ENCODE data around the gene RHOXF2.
"Not testable (repeated sequence)": the region's sequence is repeated elsewhere in the genome, so short reads cannot be mapped to it uniquely, and the experiment has no call there.

The RHOXF2 gene, protein sequence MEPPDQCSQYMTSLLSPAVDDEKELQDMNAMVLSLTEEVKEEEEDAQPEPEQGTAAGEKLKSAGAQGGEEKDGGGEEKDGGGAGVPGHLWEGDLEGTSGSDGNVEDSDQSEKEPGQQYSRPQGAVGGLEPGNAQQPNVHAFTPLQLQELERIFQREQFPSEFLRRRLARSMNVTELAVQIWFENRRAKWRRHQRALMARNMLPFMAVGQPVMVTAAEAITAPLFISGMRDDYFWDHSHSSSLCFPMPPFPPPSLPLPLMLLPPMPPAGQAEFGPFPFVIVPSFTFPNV

DNA sequence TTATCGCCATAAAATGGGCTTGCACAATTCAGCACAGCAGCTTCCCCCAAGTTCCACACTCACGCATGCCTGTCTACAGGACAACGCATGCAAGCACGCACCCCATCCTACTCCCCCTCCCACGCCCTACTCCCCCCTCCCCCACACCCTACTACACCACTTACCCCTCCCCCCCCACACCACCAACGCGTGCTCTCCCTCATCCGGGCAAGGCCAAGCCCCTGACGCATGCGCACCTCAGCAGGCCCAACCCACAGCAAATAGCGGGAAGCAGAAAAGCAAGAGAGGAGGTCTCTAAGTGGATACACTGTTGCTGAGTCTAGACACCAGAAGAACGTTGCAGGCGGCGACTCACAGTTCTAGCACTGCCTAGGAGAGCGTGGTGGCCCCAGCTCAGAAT lies at the start of gene RHOXF2:
Gene RHOXF2 (plus strand): TSS at position 301 of the 400 bp plus-strand sequence. CDS start 138 bp downstream, outside the sequence.
- DNase-seq; intact Hi-C loops (cut with DNase I; ENCODE audit: low total_unique reads): not testable (repeated sequence)

DNA sequence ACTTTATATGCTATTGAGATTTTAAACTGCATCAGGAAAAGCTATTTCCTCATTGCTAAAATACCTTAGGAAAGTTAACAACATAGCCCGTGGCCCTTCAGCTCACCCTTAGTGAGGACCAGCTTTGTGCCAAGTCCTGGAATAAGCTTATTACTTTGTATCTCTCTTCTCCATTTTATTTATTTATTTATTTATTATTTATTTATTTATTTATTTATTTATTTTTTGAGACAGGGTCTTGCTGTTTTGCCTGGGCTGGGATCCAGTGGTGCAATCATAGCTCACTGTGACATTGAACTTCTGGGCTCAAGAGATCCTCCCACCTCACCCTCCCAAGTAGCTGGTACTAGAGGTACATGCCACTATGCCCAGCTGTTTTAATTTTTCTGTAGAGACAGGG lies 49.0 kb upstream of the RHOXF2 start:
- H3K4me1 ChIP-seq = no peaks in the 10 kb centered on the region
- H3K36me3 ChIP-seq = no peaks in the 10 kb centered on the region
- no peak for DNase-seq
- no peak overlapping the region for H3K4me3 ChIP-seq
- H3K27me3 ChIP-seq = no peaks in the 10 kb centered on the region
- intact Hi-C loops (cut with DNase I; ENCODE audit: low total_unique reads) = no loop called here
- no peaks in the 10 kb centered on the region for H3K9me3 ChIP-seq
- TF ChIP-seq, protein P1, sequence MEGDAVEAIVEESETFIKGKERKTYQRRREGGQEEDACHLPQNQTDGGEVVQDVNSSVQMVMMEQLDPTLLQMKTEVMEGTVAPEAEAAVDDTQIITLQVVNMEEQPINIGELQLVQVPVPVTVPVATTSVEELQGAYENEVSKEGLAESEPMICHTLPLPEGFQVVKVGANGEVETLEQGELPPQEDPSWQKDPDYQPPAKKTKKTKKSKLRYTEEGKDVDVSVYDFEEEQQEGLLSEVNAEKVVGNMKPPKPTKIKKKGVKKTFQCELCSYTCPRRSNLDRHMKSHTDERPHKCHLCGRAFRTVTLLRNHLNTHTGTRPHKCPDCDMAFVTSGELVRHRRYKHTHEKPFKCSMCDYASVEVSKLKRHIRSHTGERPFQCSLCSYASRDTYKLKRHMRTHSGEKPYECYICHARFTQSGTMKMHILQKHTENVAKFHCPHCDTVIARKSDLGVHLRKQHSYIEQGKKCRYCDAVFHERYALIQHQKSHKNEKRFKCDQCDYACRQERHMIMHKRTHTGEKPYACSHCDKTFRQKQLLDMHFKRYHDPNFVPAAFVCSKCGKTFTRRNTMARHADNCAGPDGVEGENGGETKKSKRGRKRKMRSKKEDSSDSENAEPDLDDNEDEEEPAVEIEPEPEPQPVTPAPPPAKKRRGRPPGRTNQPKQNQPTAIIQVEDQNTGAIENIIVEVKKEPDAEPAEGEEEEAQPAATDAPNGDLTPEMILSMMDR (IDR thresholded peaks at IDR 0.05) = no peak
- no peak overlapping the region for H3K27ac ChIP-seq

More for the DNA sequence above, at the start of gene RHOXF2:
- H3K27me3 ChIP-seq, H3K4me1 ChIP-seq, H3K27ac ChIP-seq, H3K9me3 ChIP-seq, H3K36me3 ChIP-seq, H3K4me3 ChIP-seq: not testable (repeated sequence)

- no peaks in the 10 kb centered on the region for H3K4me1 ChIP-seq
Observed at GRCh38 chrX:120111611-120112010, 46.8 kb upstream of the RHOXF2 start.

GRCh38 chrX:120115438-120115963 lies 42.9 kb upstream of the RHOXF2 start, which contains the start of gene RHOXF1:
RHOXF1 (minus strand) TSS chrX:120115913; CDS start chrX:120115862, 51 bp downstream.
- DNase-seq = no peak
- Histone ChIP-seq H3K4me3 (no peak within 1 kb of the TSS), H3K36me3 (no peaks in the 10 kb centered on the region), H3K9me3 (no peaks in the 10 kb centered on the region), H3K27me3 (no peaks in the 10 kb centered on the region), H3K4me1 (no peaks in the 10 kb centered on the region), H3K27ac (no peak within 1 kb of the TSS)
- TF ChIP-seq, protein P1 (IDR thresholded peaks at IDR 0.05) = no peak
- intact Hi-C loops (cut with DNase I; ENCODE audit: low total_unique reads) = no loop called here

More at GRCh38 chrX:120111611-120112010, 46.8 kb upstream of the RHOXF2 start:
- Histone ChIP-seq H3K9me3 (no peaks in the 10 kb centered on the region), H3K27me3 (no peaks in the 10 kb centered on the region), H3K36me3 (no peaks in the 10 kb centered on the region), H3K27ac (no peak overlapping the region), H3K4me3 (no peak overlapping the region)
- TF ChIP-seq, protein P1 (IDR thresholded peaks at IDR 0.05) = no peak
- intact Hi-C loops (cut with DNase I; ENCODE audit: low total_unique reads) = no loop called here
- no peak for DNase-seq

GRCh38 chrX:120120223-120120622 lies 38.2 kb upstream of the RHOXF2 start:
- TF ChIP-seq, protein P1 (IDR thresholded peaks at IDR 0.05) = no peak
- no peak for DNase-seq
- H3K27me3 ChIP-seq = no peaks in the 10 kb centered on the region
- intact Hi-C loops (cut with DNase I; ENCODE audit: low total_unique reads) = no loop called here
- no peaks in the 10 kb centered on the region for H3K9me3 ChIP-seq
- no peak overlapping the region for H3K27ac ChIP-seq
- H3K36me3 ChIP-seq = no peaks in the 10 kb centered on the region
- H3K4me1 ChIP-seq = no peaks in the 10 kb centered on the region
- H3K4me3 ChIP-seq = no peak overlapping the region

DNA sequence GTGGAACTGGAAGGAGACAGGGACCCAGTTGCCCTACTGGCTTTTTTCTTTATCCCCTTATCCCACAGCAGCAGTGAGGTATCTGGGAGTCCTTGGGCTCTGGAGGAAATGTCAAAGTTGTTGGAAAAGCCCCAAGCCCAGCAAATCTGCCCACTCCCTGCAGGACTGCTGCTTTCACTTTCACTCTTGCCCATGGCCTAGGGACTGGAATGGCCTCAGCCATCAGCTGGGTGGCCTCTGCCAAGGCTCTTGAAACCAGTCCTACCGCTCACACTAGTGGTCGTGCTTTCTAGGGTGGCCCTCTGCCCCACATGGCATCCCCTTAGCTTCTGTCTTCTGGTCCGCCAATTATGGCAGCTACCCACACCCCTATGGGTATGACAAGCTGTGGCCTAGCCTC lies 33.0 kb upstream of the RHOXF2 start:
- intact Hi-C loops (cut with DNase I; ENCODE audit: low total_unique reads) = no loop called here
- DNase-seq = no peak
- TF ChIP-seq, protein P1 (IDR thresholded peaks at IDR 0.05) = no peak
- no peak overlapping the region for H3K27ac ChIP-seq
- no peak overlapping the region for H3K4me3 ChIP-seq
- no peaks in the 10 kb centered on the region for H3K36me3 ChIP-seq
- no peaks in the 10 kb centered on the region for H3K9me3 ChIP-seq
- no peaks in the 10 kb centered on the region for H3K27me3 ChIP-seq
- no peaks in the 10 kb centered on the region for H3K4me1 ChIP-seq

- H3K27me3 ChIP-seq; H3K36me3 ChIP-seq; H3K9me3 ChIP-seq; H3K4me1 ChIP-seq; DNase-seq; H3K27ac ChIP-seq; intact Hi-C loops (cut with DNase I; ENCODE audit: low total_unique reads); H3K4me3 ChIP-seq: not testable (repeated sequence)
Observed at GRCh38 chrX:120128306-120128846, 30.0 kb upstream of the RHOXF2 start.
